Brain microvascular endothelial cell (primary cell): ENCODE measurements around the gene SMAD3.
A peak's percentile ranks its signal among the peaks of the same experiment; 100 is the strongest.

ENCODE experiments used
- DNase-seq: peaks from one replicate; pipeline ENCODE4 v3.0.0-alpha.2; 2020
- H3K27ac ChIP-seq: fragments of 250-450 bp; sonication (Bioruptor Pico); 2 replicates; pipeline ENCODE4 v1.5.1; 2020; ENCODE audit warnings: mild to moderate bottlenecking, moderate library complexity
- H3K27me3 ChIP-seq: fragments of 250-450 bp; sonication (Bioruptor Pico); replicated peaks from 2 replicates; pipeline ENCODE4 v1.5.1; 2020; ENCODE audit warnings: mild to moderate bottlenecking
- H3K36me3 ChIP-seq: fragments of 250-450 bp; sonication (Bioruptor Pico); replicated peaks from 2 replicates; pipeline ENCODE4 v1.5.1; 2020; ENCODE audit warnings: mild to moderate bottlenecking
- H3K4me3 ChIP-seq: 2 replicates; pipeline ENCODE4 v1.5.1; 2011; ENCODE audit warnings: low read depth, mild to moderate bottlenecking, control low read depth, low read length, moderate library complexity
- CTCF ChIP-seq: IDR thresholded peaks from 2 replicates; pipeline ENCODE4 v1.5.1; 2011; ENCODE audit warnings: low read depth, mild to moderate bottlenecking, moderate library complexity, low read length, control low read depth, inconsistent platforms; ENCODE audit errors: missing control alignments
- in situ Hi-C: cut with HindIII; loops from 2 replicates; pipeline ENCODE4 v1.10.0; 2017; ENCODE audit warnings: low sequenced_read_pairs, low pct_ligation_motif_present

The SMAD3 gene

GRCh38 chr15:67033012-67033411 lies 32.4 kb upstream of the SMAD3 start:
- in situ Hi-C loops: no loop called here
- Histone ChIP-seq H3K27ac (no peak overlapping the region), H3K27me3 (no peaks in the 10 kb centered on the region), H3K4me3 (peak overlapping the region; percentile 39), H3K36me3 (no peaks in the 10 kb centered on the region)
- no peak for TF ChIP-seq CTCF
- DNase-seq: no peak

DNA sequence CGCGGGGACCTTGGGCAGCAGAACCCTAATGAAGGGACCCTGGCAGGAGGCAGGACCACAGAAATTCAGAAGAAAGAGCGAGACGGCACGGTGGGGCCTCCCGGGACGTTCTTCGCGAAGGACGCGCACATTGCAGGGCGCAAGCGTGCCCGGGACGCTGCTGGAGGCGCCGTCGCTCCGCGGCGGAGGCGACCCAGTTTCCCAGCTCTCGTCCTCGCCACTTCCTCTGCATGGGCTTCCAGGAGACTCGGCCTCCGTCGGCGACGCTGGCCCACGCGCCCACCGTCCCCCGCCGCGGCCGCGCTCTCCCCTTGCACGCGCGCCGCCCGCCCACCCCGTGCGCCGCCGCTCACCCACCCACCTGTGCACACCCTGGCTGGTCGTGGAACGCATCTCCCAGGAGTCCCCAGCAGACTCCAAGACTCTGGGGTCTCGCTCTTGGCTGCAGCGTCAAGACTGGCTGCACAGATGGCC lies 31.8 kb upstream of the SMAD3 start:
- H3K27ac ChIP-seq: no peak overlapping the region
- TF ChIP-seq CTCF: no peak
- H3K27me3 ChIP-seq: no peaks in the 10 kb centered on the region
- peak overlapping the region; percentile 39 for H3K4me3 ChIP-seq
- in situ Hi-C loops: no loop called here
- no peak for DNase-seq
- no peaks in the 10 kb centered on the region for H3K36me3 ChIP-seq

GRCh38 chr15:67035886-67036285 lies 29.5 kb upstream of the SMAD3 start:
- Histone ChIP-seq H3K27me3 (no peaks in the 10 kb centered on the region), H3K4me3 (no peak overlapping the region), H3K36me3 (no peaks in the 10 kb centered on the region), H3K27ac (no peak overlapping the region)
- TF ChIP-seq CTCF: no peak
- DNase-seq: no peak
- in situ Hi-C loops: no loop called here

DNA sequence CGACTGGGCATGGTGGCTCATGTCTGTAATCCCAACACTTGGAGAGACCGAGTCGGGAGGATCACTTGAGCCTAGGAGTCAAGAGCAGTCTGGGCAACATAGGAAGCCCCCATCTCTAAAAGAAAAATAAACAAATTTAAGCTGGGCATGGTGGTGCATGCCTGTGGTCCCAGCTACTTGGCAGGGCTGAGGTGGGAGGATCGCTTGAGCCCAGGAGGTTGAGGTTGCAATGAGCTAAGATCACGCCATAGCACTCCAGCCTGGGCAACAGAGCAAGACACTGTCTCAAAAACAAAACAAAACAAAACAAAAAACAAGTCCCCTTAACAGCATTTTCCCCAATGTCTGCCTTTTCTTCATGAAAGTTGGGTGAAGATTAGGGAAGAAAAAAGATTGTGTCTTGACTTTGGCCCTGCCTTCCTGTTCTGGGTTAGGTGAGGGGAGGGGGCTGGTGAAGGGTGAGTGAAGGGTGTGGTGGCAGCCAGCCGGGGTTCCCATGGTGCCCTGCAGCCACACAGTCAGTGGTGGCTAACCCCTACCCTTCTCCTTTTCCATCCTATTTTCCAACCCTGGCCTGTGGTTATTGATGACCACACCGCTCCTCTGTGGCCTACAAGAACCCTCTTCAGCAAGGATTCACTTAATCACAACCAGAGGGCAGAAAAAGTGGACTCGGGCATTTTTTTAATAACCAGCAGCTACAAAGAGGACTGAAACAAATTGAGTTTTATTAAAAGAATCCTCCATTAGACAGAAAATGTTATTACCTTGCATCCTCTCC lies 28.4 kb upstream of the SMAD3 start:
- Histone ChIP-seq H3K27me3 (no peaks in the 10 kb centered on the region), H3K36me3 (no peaks in the 10 kb centered on the region), H3K4me3 (no peak overlapping the region), H3K27ac (no peak overlapping the region)
- DNase-seq: no peak
- TF ChIP-seq CTCF: no peak
- in situ Hi-C loops: no loop called here

DNA sequence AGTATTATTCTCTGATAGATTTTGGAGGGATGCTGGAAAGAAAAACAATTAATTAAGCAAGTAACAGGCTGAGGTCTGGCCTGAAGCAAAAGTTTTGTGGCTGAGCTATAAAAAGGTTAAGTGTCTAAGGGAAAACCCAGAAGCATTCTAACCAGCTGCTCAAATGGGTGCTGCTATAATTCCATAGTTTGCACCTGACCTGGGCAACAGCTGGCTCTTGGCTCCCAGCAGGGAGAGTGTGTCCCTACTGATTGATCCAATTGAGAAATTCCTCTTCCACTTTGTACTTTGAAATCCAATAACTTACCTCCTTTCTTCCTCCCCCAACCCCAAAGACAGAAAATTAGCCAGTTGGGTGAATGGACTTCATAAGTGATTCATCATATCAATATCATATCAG lies 27.7 kb upstream of the SMAD3 start:
- no peaks in the 10 kb centered on the region for H3K27me3 ChIP-seq
- H3K4me3 ChIP-seq: no peak overlapping the region
- in situ Hi-C loops: no loop called here
- no peak for DNase-seq
- H3K27ac ChIP-seq: no peak overlapping the region
- no peak for TF ChIP-seq CTCF
- no peaks in the 10 kb centered on the region for H3K36me3 ChIP-seq

- no peaks in the 10 kb centered on the region for H3K36me3 ChIP-seq
- H3K4me3 ChIP-seq: no peak overlapping the region
- no peak for DNase-seq
- H3K27me3 ChIP-seq: no peaks in the 10 kb centered on the region
- no peak overlapping the region for H3K27ac ChIP-seq
- in situ Hi-C loops: no loop called here
- TF ChIP-seq CTCF: no peak
These were observed 26.7 kb upstream of the SMAD3 start for GRCh38 chr15:67038736-67039135.
